Gastrocnemius medialis (tissue), 4 donors: ENCODE data around the gene CTU2. TPM values are rescaled to one million over a fixed set of nuclear protein-coding genes. Genes with fewer than 3 reads are reported as not detected.
A peak's percentile ranks its signal among the peaks of the same experiment; 100 is the strongest.

Experiments
- ATAC-seq, 2 donors: fragments of 150-250 bp; one replicate each; pipeline ENCODE4 v1.9.1; 2016
- DNase-seq, 2 donors: peaks; one replicate each; pipeline ENCODE4 v3.0.0-alpha.2; 2019
- H3K27ac ChIP-seq, 4 donors: fragments of 200-600 bp; sonication (generic); 1 replicate in 1 of 4; 2 replicates in 3 of 4; pipeline ENCODE4 v1.5.1; 2016 to 2018; ENCODE audit warnings: mild to moderate bottlenecking in 2 of 4, moderate library complexity in 1 of 4
- H3K27me3 ChIP-seq, 3 donors: fragments of 200-600 bp; sonication (generic) in 2 of 3; 1 replicate in 1 of 3; 2 replicates in 2 of 3; pipeline versions ENCODE4 v1.5.1 to v1.6.0; 2016 to 2019; ENCODE audit warnings: mild to moderate bottlenecking in 1 of 3, moderate library complexity in 1 of 3
- H3K36me3 ChIP-seq, 2 donors: fragments of 200-600 bp; sonication (generic) in 1 of 2; one replicate each; pipeline ENCODE4 v1.5.1; 2017 to 2018
- H3K4me1 ChIP-seq, 2 donors: fragments of 200-600 bp; sonication (generic) in 1 of 2; one replicate each; pipeline ENCODE4 v1.5.1; 2016 to 2017; ENCODE audit warnings: mild to moderate bottlenecking in 2 of 2
- H3K4me3 ChIP-seq, 4 donors: fragments of 200-600 bp; sonication (generic) in 3 of 4; 1 replicate in 1 of 4; 2 replicates in 3 of 4; pipeline ENCODE4 v1.5.1; 2016 to 2019; ENCODE audit warnings: mild to moderate bottlenecking in 2 of 4
- H3K9me3 ChIP-seq, 3 donors: fragments of 200-600 bp; sonication (generic) in 2 of 3; 1 replicate in 1 of 3; 2 replicates in 2 of 3; pipeline ENCODE4 v1.5.1; 2016 to 2019
- POLR2A ChIP-seq, 2 donors: fragments of 450-650 bp; IDR thresholded peaks; one replicate each; pipeline ENCODE4 v1.6.1; 2017; ENCODE audit warnings: antibody characterized with exemption in 2 of 2, mild to moderate bottlenecking in 2 of 2, moderate library complexity in 2 of 2
- in situ Hi-C, 4 donors: fragments of 200-750 bp; cut with MboI; loops; one replicate each; pipeline versions ENCODE4 v1.15.0 to v1.8.0; 2017; ENCODE audit warnings: low sequenced_read_pairs in 4 of 4
- intact Hi-C: fragments of 100-400 bp; cut with DNase I; formaldehyde crosslinking; loops from one replicate; pipeline ENCODE4 v1.15.1; 2023; ENCODE audit warnings: low total_unique reads
- total RNA-seq, 4 donors: library from RNA; depleted of rRNA; stranded (reverse); fragments of >200 nt; gene quantifications; one replicate each; pipeline versions ENCODE4 v1.1.0 to v1.2.3, GENCODE V29; 2016
- TF ChIP-seq, protein P1 (sequence below), 5 experiments: fragments of 450-650 bp in 3 of 5; fragments of 200-600 bp in 2 of 5; sonication (generic) in 2 of 5; IDR thresholded peaks in 4 of 5; conservative IDR thresholded peaks in 1 of 5; 1 replicate in 4 of 5; 2 replicates in 1 of 5; pipeline ENCODE4 v1.5.1; 2016 to 2019; ENCODE audit warnings: antibody characterized with exemption in 5 of 5, mild to moderate bottlenecking in 3 of 5, moderate library complexity in 3 of 5

The CTU2 gene
- total RNA-seq, 4 donors from 2014 or later, result 11.1 to 17.7 (median 14.1) TPM

DNA sequence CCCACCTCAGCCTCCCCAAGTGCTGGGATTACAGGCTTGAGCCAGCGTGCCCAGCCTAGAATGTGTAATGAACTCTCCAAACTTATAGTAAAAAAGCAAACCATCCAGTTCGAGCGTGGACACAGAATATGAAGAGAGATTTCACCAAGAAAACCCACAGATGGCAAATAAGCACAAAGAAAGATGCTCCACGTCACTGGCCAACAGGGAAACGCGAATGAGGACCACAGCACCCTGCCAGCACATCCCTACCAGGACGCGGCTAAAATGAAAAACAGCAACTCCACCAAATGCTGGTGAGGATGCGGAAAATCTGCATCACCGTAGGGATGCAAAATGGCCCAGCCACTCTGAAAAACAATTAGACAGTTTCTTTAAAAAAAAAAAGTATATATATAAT lies 44.8 kb upstream of the CTU2 start:
- Histone ChIP-seq H3K36me3 (no peaks in the 10 kb centered on the region), H3K27me3 (no peaks in the 10 kb centered on the region), H3K4me1 (peaks cover 15 to 23% of the 10 kb centered on the region in 2 donors), H3K4me3 (no peak overlapping the region), H3K9me3 (no peaks in the 10 kb centered on the region), H3K27ac (no peak overlapping the region)
- ATAC-seq (no peak), DNase-seq (no peak)
- TF ChIP-seq POLR2A (IDR thresholded peaks at IDR 0.05), result no peak
- TF ChIP-seq, protein P1, sequence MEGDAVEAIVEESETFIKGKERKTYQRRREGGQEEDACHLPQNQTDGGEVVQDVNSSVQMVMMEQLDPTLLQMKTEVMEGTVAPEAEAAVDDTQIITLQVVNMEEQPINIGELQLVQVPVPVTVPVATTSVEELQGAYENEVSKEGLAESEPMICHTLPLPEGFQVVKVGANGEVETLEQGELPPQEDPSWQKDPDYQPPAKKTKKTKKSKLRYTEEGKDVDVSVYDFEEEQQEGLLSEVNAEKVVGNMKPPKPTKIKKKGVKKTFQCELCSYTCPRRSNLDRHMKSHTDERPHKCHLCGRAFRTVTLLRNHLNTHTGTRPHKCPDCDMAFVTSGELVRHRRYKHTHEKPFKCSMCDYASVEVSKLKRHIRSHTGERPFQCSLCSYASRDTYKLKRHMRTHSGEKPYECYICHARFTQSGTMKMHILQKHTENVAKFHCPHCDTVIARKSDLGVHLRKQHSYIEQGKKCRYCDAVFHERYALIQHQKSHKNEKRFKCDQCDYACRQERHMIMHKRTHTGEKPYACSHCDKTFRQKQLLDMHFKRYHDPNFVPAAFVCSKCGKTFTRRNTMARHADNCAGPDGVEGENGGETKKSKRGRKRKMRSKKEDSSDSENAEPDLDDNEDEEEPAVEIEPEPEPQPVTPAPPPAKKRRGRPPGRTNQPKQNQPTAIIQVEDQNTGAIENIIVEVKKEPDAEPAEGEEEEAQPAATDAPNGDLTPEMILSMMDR (IDR thresholded peaks at IDR 0.05 in 4 of 5, conservative IDR thresholded peaks at IDR 0.05 in 1 of 5), result no peak
- in situ Hi-C loops (no loop called here), intact Hi-C loops (loop anchor here (5.0 kb wide), 2 partner anchors 89 to 209 kb away; partner anchors contain the start of genes ZC3H18 and ZFPM1)

DNA sequence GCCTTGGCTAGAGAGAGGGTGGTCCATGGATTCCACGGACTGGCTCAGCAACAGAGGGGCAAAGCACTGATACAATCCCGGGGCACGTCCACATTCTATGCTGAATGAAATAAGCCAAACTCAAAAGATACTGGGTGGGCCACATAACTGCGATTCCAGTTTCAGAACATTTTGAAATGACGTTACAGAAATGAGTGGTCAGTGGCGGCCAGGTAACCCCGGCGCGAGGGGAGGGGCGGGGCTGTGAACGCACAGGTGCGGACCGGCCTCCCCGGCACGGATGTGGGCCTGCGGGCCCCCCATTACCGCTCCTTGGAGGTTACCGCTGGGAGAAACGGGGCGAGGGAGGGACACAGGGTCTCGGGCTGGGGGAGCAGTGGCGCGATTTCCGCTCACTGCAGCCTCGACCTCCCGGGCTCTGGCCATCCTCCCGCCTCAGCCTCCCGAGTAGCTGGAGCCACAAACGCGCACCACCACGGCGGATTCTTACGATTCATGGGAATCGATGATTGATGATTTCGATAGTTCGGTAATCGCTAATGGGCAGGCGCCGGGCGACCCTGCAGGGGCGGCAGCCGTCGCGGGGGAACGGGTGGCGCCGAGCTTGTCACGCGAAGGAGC lies 44.0 kb upstream of the CTU2 start:
- intact Hi-C loops (loop anchor here (5.0 kb wide), 2 partner anchors 90 to 210 kb away; partner anchors contain the start of genes ZC3H18 and ZFPM1), in situ Hi-C loops (no loop called here)
- ATAC-seq (no peak), DNase-seq (no peak)
- Histone ChIP-seq H3K36me3 (no peaks in the 10 kb centered on the region), H3K4me1 (peaks cover 15 to 23% of the 10 kb centered on the region in 2 donors), H3K27ac (peak overlapping the region; percentile 86 to 90 (median 90)), H3K4me3 (peak overlapping the region; percentile 74 to 98 (median 82)), H3K27me3 (no peaks in the 10 kb centered on the region), H3K9me3 (no peaks in the 10 kb centered on the region)
- TF ChIP-seq POLR2A (IDR thresholded peaks at IDR 0.05), result no peak
- TF ChIP-seq, protein P1 (IDR thresholded peaks at IDR 0.05 in 4 of 5, conservative IDR thresholded peaks at IDR 0.05 in 1 of 5), result no peak

DNA sequence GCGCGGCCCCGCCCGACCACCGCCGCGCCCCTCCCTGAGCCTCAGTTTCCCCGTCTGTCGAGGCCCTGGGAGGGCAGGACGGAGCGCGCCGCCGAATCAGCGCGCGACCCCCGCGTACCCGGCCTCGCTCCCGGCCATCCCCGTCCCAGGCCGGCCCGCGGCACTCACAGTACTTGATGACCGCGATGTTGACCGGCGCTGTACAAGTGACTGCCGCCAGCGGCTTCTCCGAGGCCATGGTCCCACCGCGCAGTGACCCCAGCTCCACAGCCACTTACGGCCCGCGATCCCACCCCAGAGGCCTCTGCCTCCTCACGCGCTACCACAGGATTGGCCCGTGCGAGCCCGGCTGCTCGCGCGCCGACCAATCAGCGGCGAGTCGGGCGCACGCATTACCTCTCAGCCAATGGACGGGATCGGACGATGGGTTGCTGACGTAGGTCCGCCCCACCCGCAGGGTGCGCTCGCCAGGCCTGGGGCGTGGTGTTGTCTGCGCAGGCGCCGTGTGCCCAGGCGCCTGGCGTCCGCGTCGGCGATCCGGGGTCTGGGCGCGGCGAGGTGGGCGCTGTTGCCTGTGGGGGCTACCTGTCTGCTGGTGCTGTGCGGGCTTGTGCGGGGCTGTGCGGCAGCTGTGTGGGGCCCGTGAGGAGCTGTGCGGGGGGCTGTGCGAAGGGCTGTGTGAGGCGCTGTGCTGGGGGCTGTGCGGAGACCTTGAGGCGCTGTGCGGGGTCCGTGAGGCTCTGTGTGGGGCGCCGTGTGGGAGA lies 43.3 kb upstream of the CTU2 start, which contains the start of gene MVD:
Gene MVD (minus strand): TSS at position 249 of the 764 bp plus-strand sequence. CDS start 11 bp downstream, at position 238.
- ATAC-seq (peak; percentile 96 to 98), DNase-seq (peak; percentile 97)
- Histone ChIP-seq H3K36me3 (no peaks in the 10 kb centered on the region), H3K4me1 (peaks cover 15 to 23% of the 10 kb centered on the region in 2 donors), H3K27me3 (no peaks in the 10 kb centered on the region), H3K27ac (peak within 1 kb of the TSS; percentile 86 to 90 (median 90)), H3K9me3 (no peaks in the 10 kb centered on the region), H3K4me3 (peak within 1 kb of the TSS; percentile 74 to 98 (median 82))
- intact Hi-C loops, result loop anchor here (1.0 to 5.0 kb wide), 3 partner anchors 43 to 211 kb away; partner anchors contain the start of genes CTU2, RNF166, ZC3H18 and ZFPM1
- TF ChIP-seq, protein P1 (IDR thresholded peaks at IDR 0.05 in 4 of 5, conservative IDR thresholded peaks at IDR 0.05 in 1 of 5), result no peak
- peak; percentile 90 to 92 for TF ChIP-seq POLR2A (IDR thresholded peaks at IDR 0.05)
- in situ Hi-C loops, result no loop called here

DNA sequence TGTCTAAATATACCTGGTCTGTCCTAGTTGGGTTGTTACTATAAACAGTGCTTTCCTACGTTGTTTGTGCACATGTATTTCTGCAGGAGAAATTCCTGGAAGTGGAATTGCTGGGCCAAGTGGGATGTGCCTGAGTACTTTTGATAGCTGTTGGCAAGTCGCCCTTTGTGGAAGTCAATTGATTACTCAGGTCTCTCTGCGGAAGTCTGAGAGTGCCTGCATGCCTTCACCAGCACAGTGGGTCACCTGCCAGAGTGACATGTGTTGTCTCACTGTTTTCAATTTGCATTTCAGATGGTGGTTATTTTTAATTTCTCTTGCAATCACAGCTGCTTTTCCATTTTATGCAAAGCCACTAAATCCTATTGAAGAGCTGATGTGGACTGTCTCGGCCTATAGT lies 41.2 kb upstream of the CTU2 start:
- in situ Hi-C loops, result no loop called here
- H3K4me3 ChIP-seq, result no peak overlapping the region
- no peak for DNase-seq
- no peaks in the 10 kb centered on the region for H3K9me3 ChIP-seq
- intact Hi-C loops, result no loop called here
- no peak for TF ChIP-seq POLR2A (IDR thresholded peaks at IDR 0.05)
- TF ChIP-seq, protein P1 (IDR thresholded peaks at IDR 0.05 in 4 of 5, conservative IDR thresholded peaks at IDR 0.05 in 1 of 5), result no peak
- no peaks in the 10 kb centered on the region for H3K27me3 ChIP-seq
- no peaks in the 10 kb centered on the region for H3K36me3 ChIP-seq
- ATAC-seq, result no peak
- peak overlapping the region in 2 of 4 donors; percentile 6 to 53 for H3K27ac ChIP-seq
- H3K4me1 ChIP-seq, result peaks cover 15 to 28% of the 10 kb centered on the region in 2 donors
